Measurements from ENCODE around the gene LRFN3. TPM values are rescaled to one million over a fixed set of nuclear protein-coding genes. Genes with fewer than 3 reads are reported as not detected.
"Not testable (repeated sequence)": the region's sequence is repeated elsewhere in the genome, so short reads cannot be mapped to it uniquely, and the experiment has no call there.

Gene LRFN3
- total RNA-seq = 10 to 100 TPM in 1 of 2 donors, 1 to 10 TPM in 1; 4.6 to 10.6 TPM

- Mint-ChIP-seq H3K4me3 (peak within 1 kb of the TSS; percentile 97), H3K36me3 (no peaks in the 10 kb centered on the region), H3K27ac (peak within 1 kb of the TSS in 1 of 2 donors; percentile 32), H3K9me3 (no peaks in the 10 kb centered on the region), H3K27me3 (peaks cover 6 to 13% of the 10 kb centered on the region in 2 donors), H3K4me1 (ENCODE audit: low read depth in 2 of 2) (peaks cover 20 to 30% of the 10 kb centered on the region in 2 donors)
- ATAC-seq (peak in 1 of 2 donors; percentile 22), DNase-seq (ENCODE audit: low spot score) (no peak)
These were observed at the start of gene LRFN3 for GRCh38 chr19:35935911-35936737. LRFN3 (plus strand) TSS chr19:35936374; CDS start chr19:35939426, 3,052 bp downstream.

DNA sequence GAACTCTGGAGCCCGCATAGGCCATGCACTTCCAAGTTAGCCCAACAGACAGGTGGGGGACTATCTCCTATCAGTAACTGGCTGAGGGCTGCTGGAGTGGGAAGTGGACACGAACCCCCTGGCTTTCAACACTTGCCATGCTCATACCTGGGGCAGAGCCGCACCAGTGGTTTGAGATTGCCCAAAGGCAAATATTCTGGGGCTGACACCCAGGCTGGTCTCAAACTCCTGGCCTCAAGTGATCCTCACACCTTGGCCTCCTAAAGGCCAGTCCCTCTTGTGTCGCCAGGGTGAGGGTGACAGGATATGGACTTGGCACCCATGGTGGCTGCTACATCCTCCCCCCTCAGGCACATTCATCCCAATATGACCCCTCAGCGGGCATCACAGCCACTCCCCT is 49.0 kb upstream of the LRFN3 start:
- H3K4me3 Mint-ChIP-seq = no peak overlapping the region
- ATAC-seq (no peak), DNase-seq (ENCODE audit: low spot score) (no peak)
- H3K9me3 Mint-ChIP-seq = no peaks in the 10 kb centered on the region
- H3K36me3 Mint-ChIP-seq = peaks cover 20% of the 10 kb centered on the region
- H3K27me3 Mint-ChIP-seq = no peaks in the 10 kb centered on the region
- H3K4me1 Mint-ChIP-seq (ENCODE audit: low read depth in 2 of 2) = peaks cover 8 to 20% of the 10 kb centered on the region in 2 donors
- H3K27ac Mint-ChIP-seq = no peak overlapping the region

DNA sequence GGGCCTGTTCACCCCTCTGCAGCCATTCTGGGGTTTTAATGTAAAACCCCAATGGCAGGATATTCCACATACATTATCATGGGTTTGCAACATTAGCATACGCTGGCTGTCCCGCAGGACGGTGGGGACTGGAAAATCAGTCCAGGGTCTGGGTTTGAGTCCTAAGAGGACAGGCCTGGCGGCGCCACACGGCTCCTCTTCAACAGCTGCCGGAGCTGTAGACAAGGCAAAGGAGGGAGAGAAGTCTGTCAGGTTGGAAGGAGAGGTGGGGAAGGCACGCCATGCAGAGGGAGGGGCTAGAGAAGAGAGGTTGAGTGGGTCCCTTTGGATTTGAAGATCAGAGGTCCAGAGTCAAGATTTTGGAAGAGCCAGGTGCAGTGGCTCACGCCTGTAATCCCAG is 47.8 kb upstream of the LRFN3 start:
- Mint-ChIP-seq H3K27me3 (no peaks in the 10 kb centered on the region), H3K4me1 (ENCODE audit: low read depth in 2 of 2) (peaks cover 12 to 20% of the 10 kb centered on the region in 2 donors), H3K4me3 (no peak overlapping the region), H3K27ac (peak overlapping the region in 1 of 2 donors; percentile 43), H3K36me3 (peaks cover 26% of the 10 kb centered on the region), H3K9me3 (no peaks in the 10 kb centered on the region)
- DNase-seq (ENCODE audit: low spot score) (no peak), ATAC-seq (no peak)

- H3K36me3 Mint-ChIP-seq = peaks cover 26% of the 10 kb centered on the region
- H3K4me1 Mint-ChIP-seq (ENCODE audit: low read depth in 2 of 2) = peaks cover 12 to 20% of the 10 kb centered on the region in 2 donors
- ATAC-seq = peak in 1 of 2 donors; percentile 52
These were observed 46.6 kb upstream of the LRFN3 start for GRCh38 chr19:35889370-35890112.

DNA sequence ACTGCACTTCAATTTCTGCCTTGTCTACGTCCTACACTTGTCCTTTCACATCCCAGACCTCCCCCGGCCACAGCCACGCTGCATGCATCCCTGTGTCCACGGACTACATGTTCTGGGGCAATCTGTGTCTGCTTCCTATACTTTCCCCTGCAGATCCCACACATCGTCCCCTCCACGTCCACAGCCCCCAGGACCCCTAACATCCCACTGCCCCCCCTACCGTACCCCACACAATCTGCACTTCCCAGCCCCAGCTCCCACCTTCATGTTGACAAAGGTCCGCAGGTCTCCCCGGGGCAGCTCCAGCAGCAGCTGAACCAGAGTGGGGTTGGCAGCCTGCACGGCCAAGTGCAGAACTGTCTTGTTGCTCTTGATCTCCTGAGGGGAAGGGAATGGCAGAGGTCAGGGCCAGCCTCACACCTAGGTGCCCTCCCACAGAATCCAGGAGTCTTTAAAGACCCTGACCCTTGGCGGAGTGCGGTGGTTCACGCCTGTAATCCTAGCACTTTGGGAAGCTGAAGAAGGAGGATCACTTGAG is 46.0 kb upstream of the LRFN3 start:
- Mint-ChIP-seq H3K4me3 (no peak overlapping the region), H3K27ac (no peak overlapping the region), H3K27me3 (no peaks in the 10 kb centered on the region), H3K36me3 (peaks cover 26% of the 10 kb centered on the region), H3K9me3 (no peaks in the 10 kb centered on the region), H3K4me1 (ENCODE audit: low read depth in 2 of 2) (peaks cover 12 to 20% of the 10 kb centered on the region in 2 donors)
- peak in 1 of 2 donors; percentile 15 for ATAC-seq
- no peak for DNase-seq (ENCODE audit: low spot score)

More at GRCh38 chr19:35889370-35890112, 46.6 kb upstream of the LRFN3 start:
- Mint-ChIP-seq H3K27me3 (no peaks in the 10 kb centered on the region), H3K9me3 (no peaks in the 10 kb centered on the region), H3K4me3 (no peak overlapping the region), H3K27ac (no peak overlapping the region)
- no peak for DNase-seq (ENCODE audit: low spot score)

- Mint-ChIP-seq H3K36me3 (peaks cover 32% of the 10 kb centered on the region), H3K4me1 (ENCODE audit: low read depth in 2 of 2) (peaks cover 12 to 20% of the 10 kb centered on the region in 2 donors)
- not testable (repeated sequence) for H3K4me3 Mint-ChIP-seq; ATAC-seq; DNase-seq (ENCODE audit: low spot score); H3K27ac Mint-ChIP-seq; H3K27me3 Mint-ChIP-seq; H3K9me3 Mint-ChIP-seq
These were observed 44.4 kb upstream of the LRFN3 start for GRCh38 chr19:35891819-35892218.

DNA sequence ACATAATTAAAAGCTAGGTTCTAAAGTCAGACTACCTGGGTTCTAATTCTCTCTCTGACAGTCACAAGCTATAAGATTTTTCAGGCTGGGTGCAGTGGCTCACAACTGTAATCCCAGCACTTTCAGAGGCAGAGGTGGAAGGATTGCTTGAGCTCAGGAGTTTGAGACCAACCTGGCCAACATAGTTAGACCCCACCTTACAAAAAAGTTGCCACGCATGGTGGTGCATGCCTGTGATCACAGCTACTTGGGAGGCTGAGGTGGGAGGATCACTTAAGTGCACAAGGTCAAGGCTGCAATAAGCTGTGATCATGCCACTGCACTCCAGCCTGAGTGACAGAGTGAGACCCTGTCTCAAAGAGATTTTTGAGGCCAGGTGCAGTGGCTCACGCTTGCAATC is 41.8 kb upstream of the LRFN3 start:
- H3K27ac Mint-ChIP-seq = no peak overlapping the region
- peaks cover 13 to 20% of the 10 kb centered on the region in 2 donors for H3K4me1 Mint-ChIP-seq (ENCODE audit: low read depth in 2 of 2)
- peaks cover 19% of the 10 kb centered on the region for H3K36me3 Mint-ChIP-seq
- DNase-seq (ENCODE audit: low spot score) (peak; percentile 6), ATAC-seq (no peak)
- no peaks in the 10 kb centered on the region for H3K27me3 Mint-ChIP-seq
- H3K9me3 Mint-ChIP-seq = no peaks in the 10 kb centered on the region
- H3K4me3 Mint-ChIP-seq = no peak overlapping the region

DNA sequence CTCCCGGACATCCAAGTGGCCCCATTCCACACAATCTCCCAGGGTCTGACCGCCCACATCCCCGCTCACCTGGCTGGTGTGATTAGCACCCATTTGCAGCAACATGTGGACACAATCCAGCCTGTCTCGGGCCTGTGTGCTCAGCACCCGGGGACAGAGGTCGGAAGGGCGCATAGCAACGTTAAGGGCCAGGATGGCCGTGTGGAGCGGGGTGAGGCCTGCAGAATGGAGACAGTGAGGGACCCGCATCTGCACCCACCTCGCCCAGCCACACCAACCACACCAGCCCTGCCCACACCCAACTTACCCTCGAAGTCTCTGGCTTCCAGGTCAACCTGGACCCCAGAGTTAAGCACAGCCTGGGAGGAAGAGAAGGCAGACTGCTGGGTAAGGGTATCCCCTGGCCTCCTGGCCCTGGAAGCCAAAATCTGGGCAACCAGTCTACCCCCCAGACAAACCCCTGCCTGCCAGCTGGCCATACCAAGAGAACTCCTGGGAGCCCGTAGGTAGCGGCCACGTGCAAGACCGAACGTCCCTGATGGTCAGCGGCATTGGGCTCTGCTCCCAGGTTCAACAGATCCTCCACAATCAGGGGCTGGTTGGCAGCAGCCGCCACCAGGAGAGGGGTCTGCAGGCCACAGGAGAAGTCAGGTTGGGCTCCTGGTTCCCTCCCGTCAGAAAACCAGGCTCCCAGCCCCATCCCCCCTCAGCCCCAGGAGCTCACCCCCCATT is 40.1 kb upstream of the LRFN3 start:
- Mint-ChIP-seq H3K27me3 (no peaks in the 10 kb centered on the region), H3K4me1 (ENCODE audit: low read depth in 2 of 2) (peaks cover 13 to 19% of the 10 kb centered on the region in 2 donors), H3K9me3 (no peaks in the 10 kb centered on the region), H3K27ac (peak overlapping the region in 1 of 2 donors; percentile 53), H3K4me3 (no peak overlapping the region), H3K36me3 (peaks cover 12% of the 10 kb centered on the region)
- DNase-seq (ENCODE audit: low spot score) = peak; percentile 38
- ATAC-seq = no peak

DNA sequence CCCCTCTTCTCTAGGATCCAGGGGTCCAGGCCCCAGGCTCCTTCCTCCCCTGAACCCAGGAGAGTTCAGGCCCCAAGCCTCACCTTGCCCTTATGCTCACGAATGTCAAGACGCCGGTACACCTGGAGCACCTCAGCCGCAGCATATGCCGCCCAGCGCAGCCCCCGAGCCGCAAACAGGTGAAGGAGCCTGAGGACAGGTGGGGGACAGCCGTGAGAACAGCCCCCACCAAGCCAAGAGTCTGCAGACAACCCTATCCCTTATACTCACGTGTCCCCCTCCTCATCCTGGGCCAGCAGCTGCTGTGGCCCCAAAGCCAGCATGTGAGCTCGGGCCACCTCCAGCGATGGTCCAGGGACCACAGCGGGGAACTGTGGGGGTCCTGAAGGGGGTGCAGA is 39.5 kb upstream of the LRFN3 start:
- Mint-ChIP-seq H3K27me3 (no peaks in the 10 kb centered on the region), H3K9me3 (no peaks in the 10 kb centered on the region), H3K36me3 (peaks cover 12% of the 10 kb centered on the region), H3K27ac (no peak overlapping the region), H3K4me1 (ENCODE audit: low read depth in 2 of 2) (peaks cover 15 to 20% of the 10 kb centered on the region in 2 donors), H3K4me3 (no peak overlapping the region)
- DNase-seq (ENCODE audit: low spot score) (peak; percentile 35), ATAC-seq (no peak)

GRCh38 chr19:35897706-35898451 is 38.3 kb upstream of the LRFN3 start:
- ATAC-seq = no peak
- Mint-ChIP-seq H3K4me3 (peak overlapping the region; percentile 94), H3K27ac (peak overlapping the region; percentile 86 to 100), H3K36me3 (peaks cover 6% of the 10 kb centered on the region), H3K4me1 (ENCODE audit: low read depth in 2 of 2) (peaks cover 22 to 27% of the 10 kb centered on the region in 2 donors), H3K9me3 (no peaks in the 10 kb centered on the region), H3K27me3 (no peaks in the 10 kb centered on the region)
- peak; percentile 56 for DNase-seq (ENCODE audit: low spot score)

DNA sequence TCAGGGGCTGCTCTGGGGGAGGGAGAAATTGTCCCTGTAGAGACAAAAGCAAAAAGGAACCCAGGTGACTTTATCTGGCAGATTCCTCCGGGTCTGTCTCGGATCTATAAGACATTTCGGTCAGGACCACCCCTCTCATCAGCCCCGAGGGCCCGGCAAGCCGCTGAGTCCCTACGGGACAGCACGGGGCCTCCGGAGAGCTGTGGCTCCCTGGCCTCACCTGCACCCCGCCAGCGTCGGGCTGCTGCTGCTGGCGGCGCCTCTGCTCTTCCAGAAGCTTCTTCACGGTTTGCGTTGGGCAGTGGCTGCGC is 37.7 kb upstream of the LRFN3 start:
- H3K4me1 Mint-ChIP-seq (ENCODE audit: low read depth in 2 of 2) = peaks cover 28 to 33% of the 10 kb centered on the region in 2 donors
- DNase-seq (ENCODE audit: low spot score) = peak; percentile 62
- H3K27me3 Mint-ChIP-seq = no peaks in the 10 kb centered on the region
- no peaks in the 10 kb centered on the region for H3K9me3 Mint-ChIP-seq
- peaks cover 6% of the 10 kb centered on the region for H3K36me3 Mint-ChIP-seq
- ATAC-seq = no peak
- H3K4me3 Mint-ChIP-seq = peak overlapping the region; percentile 94
- peak overlapping the region; percentile 86 to 100 for H3K27ac Mint-ChIP-seq

DNA sequence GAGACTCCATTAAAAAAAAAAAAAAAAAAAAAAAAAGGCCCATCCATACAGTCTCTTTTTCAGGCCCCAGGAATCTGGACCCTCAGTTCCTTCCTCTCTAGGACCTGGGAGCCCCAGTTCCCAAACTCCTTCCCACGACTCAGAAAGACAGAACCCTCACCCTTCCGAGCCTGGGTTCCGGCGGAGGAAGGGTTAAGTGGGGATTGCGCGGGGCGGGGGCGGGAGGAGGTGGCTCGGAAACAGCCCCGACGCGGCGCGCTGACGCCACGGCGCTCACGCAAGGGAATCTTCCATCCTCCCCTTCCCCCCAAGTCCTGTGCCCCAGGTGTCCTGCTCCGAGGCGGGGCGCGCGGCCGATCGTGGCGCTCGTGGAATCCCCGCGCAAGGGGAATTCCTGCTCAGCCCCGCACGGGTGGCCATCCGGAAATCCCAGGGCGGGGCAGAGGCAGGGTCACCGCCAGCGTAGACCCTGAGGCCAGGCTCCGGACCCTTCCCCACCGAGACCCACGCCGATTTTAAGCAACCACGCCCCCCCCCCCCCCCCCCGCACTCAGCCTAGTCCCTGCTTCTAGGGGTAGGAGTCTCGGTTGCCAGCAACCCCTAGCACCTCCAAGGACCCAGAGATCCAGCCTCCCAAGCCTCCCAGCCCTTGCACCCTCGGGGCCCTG is 36.5 kb upstream of the LRFN3 start:
- peak overlapping the region; percentile 94 for H3K4me3 Mint-ChIP-seq
- H3K4me1 Mint-ChIP-seq (ENCODE audit: low read depth in 2 of 2) = peaks cover 40 to 44% of the 10 kb centered on the region in 2 donors
- no peaks in the 10 kb centered on the region for H3K9me3 Mint-ChIP-seq
- H3K27ac Mint-ChIP-seq = peak overlapping the region; percentile 86 to 100
- ATAC-seq = peak; percentile 70 to 77
- peaks cover 6% of the 10 kb centered on the region for H3K36me3 Mint-ChIP-seq
- no peaks in the 10 kb centered on the region for H3K27me3 Mint-ChIP-seq
- peak; percentile 91 for DNase-seq (ENCODE audit: low spot score)
